IPS-NIHi7 (cell line): ENCODE data around the gene TRPV3.
"Not testable (repeated sequence)": the region's sequence is repeated elsewhere in the genome, so short reads cannot be mapped to it uniquely, and the experiment has no call there.

Source experiments
- DNase-seq: peaks from one replicate; pipeline ENCODE4 v3.0.0; 2012; ENCODE audit warnings: mixed read lengths; ENCODE audit errors: extremely low spot score

TRPV3 gene

GRCh38 chr17:3573246-3574100 is 15.9 kb upstream of the TRPV3 start:
- no peak for DNase-seq

DNA sequence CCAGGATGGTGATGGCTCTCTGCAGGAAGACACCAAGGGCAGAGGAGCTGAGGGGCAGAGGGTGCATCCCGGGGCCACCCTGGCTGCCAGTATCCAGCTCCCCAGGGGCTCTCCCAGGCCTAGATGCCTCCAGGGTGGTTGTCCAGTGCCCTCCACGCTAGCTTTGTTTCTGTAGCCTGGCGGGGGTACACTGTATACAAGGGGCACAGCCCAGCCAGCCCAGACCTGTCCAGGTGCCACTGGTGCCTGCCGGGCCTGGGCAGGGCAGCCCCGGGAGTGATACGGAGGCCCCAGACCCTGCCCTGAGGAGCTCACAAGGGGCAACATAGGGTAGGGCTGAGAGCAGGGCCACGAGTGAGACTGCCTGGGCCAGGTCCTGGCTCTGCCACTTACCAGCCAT is 14.6 kb upstream of the TRPV3 start:
- DNase-seq, result no peak

DNA sequence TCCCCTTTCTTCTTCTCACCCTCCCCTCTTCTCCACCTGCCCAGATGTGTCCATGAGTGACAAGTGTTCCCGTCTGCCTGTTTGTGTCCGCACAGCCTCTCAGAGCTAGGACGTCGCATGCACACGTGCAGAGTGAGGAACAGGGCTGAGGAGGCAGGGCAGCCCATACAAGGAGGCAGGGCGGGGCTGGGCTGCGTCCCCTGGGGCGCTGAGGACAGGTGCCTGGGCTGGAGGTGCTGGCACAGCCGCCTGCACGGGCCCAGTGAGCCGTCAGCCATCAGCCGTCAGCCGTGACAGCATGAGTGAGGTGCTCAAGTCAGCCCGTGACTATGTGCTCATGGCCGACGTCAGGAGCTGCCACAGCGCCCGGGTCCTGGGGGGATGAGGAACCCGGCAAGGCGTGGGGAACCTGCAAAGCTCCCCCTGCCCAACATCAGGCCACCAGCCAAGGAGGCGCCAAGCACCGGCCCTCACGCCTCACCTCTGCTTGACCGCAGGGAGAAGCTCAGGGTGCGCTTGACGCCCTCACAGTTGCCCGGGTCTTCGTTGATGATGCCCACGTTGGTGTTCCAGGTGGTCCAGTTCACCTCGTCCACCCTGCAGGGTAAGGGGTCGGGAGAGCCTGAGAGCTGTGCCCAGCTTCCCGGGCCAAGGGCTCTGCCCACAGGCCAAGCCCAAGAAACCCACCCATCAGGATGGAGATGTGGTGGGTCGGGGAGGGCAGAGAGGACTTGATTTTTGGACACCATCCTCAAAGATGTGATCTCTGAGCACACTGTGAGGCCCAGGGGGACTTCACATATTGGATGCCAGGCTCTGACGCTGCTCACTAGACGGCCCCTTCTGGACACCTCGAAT is 13.7 kb upstream of the TRPV3 start:
- DNase-seq, result no peak

DNA sequence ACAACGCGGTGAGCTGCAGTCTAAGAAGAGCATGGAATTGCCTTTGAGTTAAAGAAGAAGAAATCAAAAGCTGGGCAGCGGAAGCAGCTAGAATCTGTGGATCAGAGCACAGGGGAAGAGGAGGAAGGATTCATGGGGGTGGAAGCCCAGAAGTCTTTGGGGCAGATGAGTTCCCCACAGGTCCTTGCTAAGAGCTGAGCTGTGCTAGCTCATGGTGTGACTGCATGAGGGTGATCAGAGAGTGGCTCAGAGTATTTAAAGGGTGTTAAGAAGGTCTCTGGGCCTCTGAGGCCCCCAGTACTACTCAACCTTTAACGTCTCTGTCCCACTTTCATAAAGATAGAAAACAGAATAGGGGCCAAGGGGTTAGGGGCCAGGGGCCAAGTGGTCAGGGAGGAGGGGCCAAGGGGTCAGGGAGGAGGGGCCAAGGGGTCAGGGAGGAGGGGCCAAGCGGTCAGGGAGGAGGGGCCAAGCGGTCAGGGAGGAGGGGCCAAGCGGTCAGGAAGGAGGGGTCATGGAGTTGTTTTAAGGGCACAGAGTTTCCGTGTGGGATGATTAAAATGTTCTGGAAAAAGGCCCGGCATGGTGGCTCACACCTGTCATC is 12.0 kb upstream of the TRPV3 start:
- no peak for DNase-seq

DNA sequence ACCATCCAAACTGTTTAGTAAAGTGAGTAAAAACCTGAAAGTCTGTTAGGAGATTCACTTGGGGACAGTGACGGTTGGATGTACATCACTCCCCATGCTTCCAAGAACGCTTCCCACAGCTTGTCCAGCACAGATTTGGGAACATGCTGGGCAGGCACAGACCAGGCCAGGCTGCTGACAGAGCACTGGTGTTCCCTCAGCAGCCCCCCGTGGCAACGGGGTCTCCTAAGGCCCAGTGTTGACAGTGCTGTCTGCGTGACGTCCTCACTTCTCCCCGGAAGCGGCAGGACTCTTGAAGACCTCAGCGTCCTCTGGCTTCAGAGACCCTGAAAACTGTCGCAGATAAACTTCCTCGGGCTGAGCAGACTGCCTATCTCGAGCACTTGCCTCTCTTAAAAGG is 8.9 kb upstream of the TRPV3 start:
- DNase-seq, result no peak

- DNase-seq, result no peak
Observed at GRCh38 chr17:3565143-3565542, 7.5 kb upstream of the TRPV3 start.

GRCh38 chr17:3564241-3564640 is 6.6 kb upstream of the TRPV3 start:
- DNase-seq, result not testable (repeated sequence)

GRCh38 chr17:3559270-3559645 is 1.6 kb upstream of the TRPV3 start:
- DNase-seq, result no peak

DNA sequence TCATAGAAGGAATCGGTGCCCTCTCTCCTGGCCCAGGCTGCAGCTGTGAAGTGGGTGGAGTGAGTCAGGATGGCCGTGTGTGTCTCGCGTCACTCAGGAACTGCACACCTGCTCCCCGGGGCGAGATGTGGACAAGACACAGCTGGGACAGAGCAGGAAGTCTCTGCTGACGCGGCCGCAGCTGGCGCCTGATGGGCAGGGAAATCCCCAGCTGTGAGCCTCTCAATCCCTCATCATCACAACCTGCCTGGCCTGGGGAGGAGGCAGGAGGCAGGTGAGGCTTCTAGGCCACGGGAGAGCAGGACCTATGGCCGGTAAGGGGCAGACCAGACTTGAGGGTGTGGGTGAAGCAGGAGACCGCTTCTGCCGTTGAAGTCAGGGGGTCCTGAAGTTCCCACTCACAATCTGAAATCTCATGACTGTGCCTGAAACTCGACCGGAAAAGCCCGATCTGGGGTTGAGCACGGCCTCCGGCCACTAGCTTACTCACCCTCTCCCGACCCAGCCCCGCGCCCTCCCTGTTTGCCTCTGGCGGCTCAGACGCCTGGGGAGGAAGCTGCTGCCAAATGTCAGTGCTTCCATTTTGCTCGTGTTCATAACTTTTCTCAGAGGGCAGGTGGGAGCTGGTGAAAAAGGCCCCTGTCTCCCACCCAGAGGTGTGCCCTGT is 1.1 kb upstream of the TRPV3 start:
- DNase-seq, result no peak

GRCh38 chr17:3556916-3557767 is 470 bp downstream of the TRPV3 start:
- DNase-seq, result no peak

GRCh38 chr17:3556239-3556915 is 1.2 kb downstream of the TRPV3 start:
- no peak for DNase-seq

DNA sequence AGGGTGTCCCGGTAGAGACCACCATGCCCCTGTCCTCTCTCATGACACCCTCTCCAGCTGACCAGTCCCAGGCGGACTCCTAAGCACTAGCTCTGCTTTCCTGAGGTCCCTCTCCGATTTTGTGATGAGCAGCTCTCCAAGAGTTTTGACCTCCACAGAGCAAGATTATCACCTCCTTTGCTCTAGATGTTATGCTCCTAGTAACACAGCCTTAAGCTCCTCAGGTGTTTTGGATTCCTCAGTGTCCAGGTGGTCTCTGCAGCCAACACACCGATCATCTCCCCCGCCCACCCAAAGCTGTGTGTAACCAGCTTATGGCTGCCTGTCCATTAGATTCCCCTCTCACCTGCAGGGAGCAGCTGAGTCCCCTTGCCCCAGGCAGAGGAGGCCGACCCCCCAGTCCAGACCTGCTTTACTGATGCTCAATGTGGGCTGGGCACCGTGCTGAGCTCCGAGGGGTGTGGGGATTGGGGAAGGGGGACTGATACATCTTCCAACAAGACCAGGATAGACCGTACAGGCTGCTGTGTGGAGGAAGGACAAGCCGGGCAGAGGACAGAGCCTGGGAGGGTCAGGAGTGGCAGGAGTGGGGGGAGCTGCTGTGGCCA is 2.3 kb downstream of the TRPV3 start:
- DNase-seq, result no peak

DNA sequence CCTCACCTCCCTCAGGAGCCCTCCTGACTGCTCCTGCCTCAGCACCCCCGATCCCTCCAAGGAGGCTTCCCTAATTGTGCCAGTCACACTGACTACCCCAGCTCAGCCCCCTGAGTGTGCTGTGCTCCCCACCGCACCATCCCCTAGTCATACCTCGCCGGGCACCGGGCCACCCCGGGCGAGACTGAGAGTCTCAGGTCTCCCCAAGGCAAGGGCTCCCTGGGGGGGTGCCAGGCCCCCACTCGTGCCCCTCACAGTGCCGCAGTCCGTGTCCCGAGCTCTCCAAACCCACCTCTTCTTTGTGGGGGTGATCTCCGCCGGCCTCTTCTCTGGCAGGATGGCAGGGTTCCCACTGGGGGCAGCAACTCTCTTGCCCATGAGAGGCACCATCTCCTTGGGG is 3.2 kb downstream of the TRPV3 start:
- DNase-seq, result no peak

DNA sequence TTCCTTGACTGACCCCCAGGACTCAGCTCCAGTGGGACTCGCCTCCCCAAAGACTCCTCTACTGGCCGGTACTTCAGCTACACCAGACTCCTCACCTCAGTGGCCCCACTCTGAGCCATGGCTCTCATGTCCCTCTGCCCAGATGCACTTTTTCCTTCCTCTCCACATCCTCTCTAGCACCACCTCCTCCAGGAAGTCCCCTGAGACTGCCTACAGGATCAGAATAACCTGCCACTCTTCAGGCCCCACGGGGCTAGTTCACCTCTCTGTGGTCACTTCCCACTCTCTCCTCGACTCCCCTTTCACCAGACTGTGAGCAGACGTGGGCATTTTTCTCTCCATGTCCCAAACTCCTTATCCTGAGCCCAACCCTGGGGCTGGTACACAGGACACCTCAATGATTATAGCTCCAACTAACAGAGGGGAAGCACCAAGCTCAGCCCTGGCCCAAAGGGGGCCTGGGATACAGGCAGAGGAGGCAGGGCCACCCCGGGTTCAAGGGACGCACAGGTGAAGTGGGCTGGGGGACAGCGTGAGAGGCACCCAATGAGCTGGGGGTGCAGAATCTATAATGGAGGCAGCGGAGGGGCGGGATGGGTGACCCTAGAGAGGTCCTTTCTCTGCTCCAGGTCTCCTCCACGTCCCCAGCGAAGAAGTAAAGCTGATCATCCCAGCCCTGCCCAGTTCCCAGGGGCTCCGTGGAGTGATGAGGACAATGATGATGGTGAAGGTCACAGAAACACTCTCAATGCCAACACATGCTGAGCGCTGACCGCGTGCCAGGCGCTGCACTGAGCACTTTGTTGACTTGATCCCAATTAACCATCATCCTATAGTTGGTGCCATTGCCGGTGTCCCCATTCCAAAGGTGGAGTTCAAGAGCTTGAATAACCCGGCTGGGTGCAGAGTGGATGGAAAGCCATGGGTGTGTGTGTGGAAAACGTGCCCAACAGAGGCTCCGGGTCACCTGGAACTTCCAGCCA is 3.9 kb downstream of the TRPV3 start:
- no peak for DNase-seq

DNA sequence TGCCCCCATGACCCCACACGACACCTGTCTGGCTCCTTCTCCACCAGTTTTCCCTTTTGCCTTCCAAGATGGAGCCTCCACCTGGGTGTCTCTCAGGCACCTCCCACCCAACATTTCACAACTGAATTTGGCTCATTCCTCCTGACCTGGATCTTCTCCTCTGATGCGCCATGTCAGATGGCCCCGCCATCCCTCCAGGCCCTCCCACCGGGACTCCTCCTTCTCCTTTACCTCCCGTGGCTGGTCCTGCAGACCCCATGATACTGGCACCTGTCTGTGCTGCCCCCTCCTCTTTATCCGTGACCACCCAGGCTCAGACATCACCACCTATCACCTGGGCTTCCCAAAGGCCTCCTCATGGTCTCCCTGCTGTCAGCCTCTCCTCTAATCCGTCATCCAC is 4.7 kb downstream of the TRPV3 start:
- DNase-seq, result no peak

GRCh38 chr17:3551189-3551588 is 6.4 kb downstream of the TRPV3 start:
- DNase-seq, result no peak

DNA sequence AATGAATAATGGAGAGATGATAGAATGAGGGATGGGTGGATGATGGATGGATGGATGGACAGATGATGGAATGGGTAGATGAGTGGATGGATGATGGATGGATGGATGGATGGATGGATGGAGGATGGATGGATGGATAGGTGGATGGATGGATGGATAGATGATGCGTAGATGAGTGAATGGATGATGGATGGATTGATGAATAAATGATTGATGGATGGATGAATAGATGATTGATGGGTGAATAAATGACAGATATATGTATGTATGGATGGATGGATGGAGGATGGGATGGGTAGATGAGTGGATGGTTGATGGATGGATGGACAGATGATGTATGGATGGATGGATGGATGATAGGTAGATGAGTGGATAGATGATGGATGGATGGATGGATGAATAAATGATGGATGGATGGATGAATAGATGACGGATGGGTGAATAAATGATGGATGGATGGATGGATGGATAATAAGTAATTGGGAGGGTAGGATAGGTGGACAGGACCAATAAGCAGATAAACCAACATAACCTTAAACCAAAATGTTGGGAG is 7.9 kb downstream of the TRPV3 start:
- no peak for DNase-seq

- no peak for DNase-seq
Observed at GRCh38 chr17:3547628-3548027, 10.0 kb downstream of the TRPV3 start.

DNA sequence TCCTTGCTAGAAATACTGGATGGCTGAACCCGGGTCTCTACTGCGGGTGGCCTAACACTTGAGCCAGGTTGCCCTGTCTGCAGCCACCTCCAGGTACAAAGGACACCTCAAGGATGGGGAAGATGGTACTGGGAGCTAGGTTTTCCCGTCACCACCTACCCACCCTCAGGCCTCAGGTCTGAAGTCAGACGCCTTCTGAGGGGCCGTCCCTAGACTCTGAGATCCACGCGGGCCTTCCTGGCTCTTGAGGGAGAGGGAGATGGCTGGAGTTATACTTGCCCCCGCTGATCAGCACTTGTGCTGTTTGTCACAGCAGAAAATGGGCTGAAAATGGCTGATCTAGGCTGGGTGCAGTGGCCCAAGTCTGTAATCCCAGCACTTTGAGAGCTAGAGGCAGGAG is 10.6 kb downstream of the TRPV3 start:
- no peak for DNase-seq
